OCI-LY1 (cell line): ENCODE results near the gene SSR2.

Source experiments
- EZH2 ChIP-seq: fragments of 200-600 bp; sonication (generic), shearing (Covaris generic); IDR thresholded peaks from 2 replicates; pipeline ENCODE4 v1.8.0; 2017; ENCODE audit warnings: borderline replicate concordance, mixed run types, mild to moderate bottlenecking, antibody characterized with exemption, low read length, moderate library complexity, mixed read lengths
- TF ChIP-seq, protein P1 (sequence below): fragments of 200-600 bp; sonication (generic), shearing (Covaris generic); IDR thresholded peaks from 2 replicates; pipeline ENCODE4 v1.5.1; 2017; ENCODE audit warnings: mild to moderate bottlenecking, antibody characterized with exemption, low read length, moderate library complexity, mixed read lengths

DNA sequence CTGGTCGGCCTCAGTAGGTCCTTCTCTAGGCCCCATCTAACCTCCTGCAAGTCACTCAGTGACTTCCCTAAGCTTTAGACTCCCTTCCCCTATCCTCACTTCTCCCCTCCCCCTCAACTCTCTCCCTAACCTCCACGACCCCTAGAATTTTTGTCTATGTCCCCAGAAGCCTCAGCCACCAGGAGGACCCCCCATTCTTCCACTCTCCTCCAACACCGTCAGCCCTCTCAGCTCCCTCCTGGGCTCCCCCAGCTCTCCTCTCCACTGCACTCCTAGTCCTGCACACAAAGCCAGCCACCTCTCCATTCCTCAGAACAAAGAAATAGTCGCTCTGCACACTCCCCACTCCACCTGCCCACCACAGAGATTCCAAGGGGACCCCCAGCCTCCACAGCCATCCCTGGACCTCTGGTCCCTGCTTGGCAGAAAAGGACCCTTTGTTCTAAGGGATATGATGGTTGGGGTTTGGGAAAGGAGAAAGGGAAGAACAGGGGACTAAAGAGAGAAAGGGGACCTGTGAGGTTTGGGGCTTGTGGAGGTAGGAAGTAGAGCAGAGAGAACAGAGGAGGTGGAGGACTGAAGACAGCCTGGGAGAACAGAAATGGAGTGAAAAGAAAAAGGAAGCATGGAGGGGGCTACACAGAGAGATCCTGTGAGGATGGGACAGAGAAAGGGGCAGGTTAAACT is 45.2 kb downstream of the SSR2 start:
- no peak for TF ChIP-seq EZH2
- TF ChIP-seq, protein P1, sequence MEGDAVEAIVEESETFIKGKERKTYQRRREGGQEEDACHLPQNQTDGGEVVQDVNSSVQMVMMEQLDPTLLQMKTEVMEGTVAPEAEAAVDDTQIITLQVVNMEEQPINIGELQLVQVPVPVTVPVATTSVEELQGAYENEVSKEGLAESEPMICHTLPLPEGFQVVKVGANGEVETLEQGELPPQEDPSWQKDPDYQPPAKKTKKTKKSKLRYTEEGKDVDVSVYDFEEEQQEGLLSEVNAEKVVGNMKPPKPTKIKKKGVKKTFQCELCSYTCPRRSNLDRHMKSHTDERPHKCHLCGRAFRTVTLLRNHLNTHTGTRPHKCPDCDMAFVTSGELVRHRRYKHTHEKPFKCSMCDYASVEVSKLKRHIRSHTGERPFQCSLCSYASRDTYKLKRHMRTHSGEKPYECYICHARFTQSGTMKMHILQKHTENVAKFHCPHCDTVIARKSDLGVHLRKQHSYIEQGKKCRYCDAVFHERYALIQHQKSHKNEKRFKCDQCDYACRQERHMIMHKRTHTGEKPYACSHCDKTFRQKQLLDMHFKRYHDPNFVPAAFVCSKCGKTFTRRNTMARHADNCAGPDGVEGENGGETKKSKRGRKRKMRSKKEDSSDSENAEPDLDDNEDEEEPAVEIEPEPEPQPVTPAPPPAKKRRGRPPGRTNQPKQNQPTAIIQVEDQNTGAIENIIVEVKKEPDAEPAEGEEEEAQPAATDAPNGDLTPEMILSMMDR: no peak
